Lower leg skin (tissue), 4 donors: Measurements from ENCODE around the gene ZFYVE27. TPM values are rescaled to one million over a fixed set of nuclear protein-coding genes. Genes with fewer than 3 reads are reported as not detected.

Experiments used
- DNase-seq, 2 donors: peaks; one replicate each; pipeline ENCODE4 v3.0.0-alpha.2; 2019; ENCODE audit warnings: low spot score in 2 of 2
- H3K4me3 ChIP-seq: fragments of 200-600 bp; sonication (generic); 2 replicates; pipeline ENCODE4 v1.5.1; 2017; ENCODE audit warnings: mild to moderate bottlenecking, low read depth; ENCODE audit not compliant: poor library complexity, severe bottlenecking
- POLR2A ChIP-seq, 2 donors: fragments of 450-650 bp; IDR thresholded peaks; one replicate each; pipeline ENCODE4 v1.6.1; 2016 to 2017; ENCODE audit warnings: antibody characterized with exemption in 2 of 2, mild to moderate bottlenecking in 1 of 2, moderate library complexity in 1 of 2
- WGBS, 2 donors: methylation state at CpG; one replicate each; pipeline ENCODE4 v1.1.5; 2018; 5-methylcytosine and 5-hydroxymethylcytosine counted together
- intact Hi-C: fragments of 100-400 bp; cut with DNase I; formaldehyde crosslinking; loops from one replicate; pipeline ENCODE4 v1.15.0; 2023; ENCODE audit warnings: low total_unique reads
- total RNA-seq, 4 donors: library from RNA; depleted of rRNA; stranded (reverse); fragments of >200 nt; gene quantifications; one replicate each; pipeline ENCODE4 v1.1.0, GENCODE V29; 2016
- TF ChIP-seq, protein P1 (sequence below), 3 donors: fragments of 450-650 bp; IDR thresholded peaks; one replicate each; pipeline ENCODE4 v1.5.1; 2016; ENCODE audit warnings: antibody characterized with exemption in 3 of 3, mild to moderate bottlenecking in 3 of 3, moderate library complexity in 2 of 3

Gene ZFYVE27
- total RNA-seq, 4 donors from 2014 or later: 18.7 to 35.0 (median 21.4) TPM

DNA sequence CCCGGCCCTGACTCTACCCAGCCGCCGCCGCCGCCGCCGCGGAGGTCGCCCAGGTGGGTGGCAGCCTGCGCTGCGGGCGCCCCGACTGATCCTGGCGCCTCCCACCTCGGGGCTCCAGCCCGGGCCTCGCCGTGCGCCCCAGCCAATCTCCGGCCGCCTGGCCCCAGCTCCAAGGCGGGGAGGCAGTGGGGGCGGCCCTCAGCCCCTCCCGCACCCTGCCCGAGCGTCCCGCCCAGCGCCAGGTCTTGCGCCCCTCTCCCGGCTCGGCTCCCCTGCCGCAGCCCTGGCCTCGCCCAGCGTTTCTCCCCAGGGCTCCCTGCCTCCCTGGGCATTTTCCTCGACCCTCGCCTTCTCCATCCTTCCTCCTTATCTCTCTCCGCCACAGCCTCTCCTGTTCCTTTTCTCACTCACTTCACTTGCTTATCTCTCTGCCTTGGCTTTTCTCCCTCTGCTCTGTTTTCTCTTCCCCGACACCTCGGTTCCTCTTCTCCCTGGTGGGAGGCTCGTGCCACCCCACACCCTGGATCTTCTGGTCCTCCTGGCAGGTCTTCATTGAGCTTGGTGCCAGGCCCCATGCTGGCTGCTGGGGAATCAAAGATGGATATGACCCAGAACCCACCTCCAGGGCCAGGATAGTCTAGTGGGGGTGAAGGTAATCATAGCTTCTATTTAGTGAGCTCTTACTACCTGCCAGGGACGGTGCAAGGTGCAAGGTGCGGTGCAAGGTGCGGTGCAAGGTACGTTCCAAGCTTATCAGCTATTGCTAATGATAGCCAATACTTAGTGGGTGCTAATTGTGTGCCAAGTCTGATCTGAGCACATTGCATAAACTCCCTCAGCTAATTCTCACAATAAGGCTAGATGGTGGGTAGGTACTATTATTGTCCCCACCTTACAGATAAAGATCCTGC, 35.2 kb downstream of the ZFYVE27 start, which contains the start of gene SFRP5:
TSS of gene SFRP5 (minus strand) at position 87 of the 911 bp plus-strand sequence. CDS start 166 bp downstream, outside the sequence.
- WGBS, 2 donors: 31 to 33% methylated on average over 22 to 23 of the region's 44 CpGs
- DNase-seq: no peak
- H3K4me3 ChIP-seq: no peak within 1 kb of the TSS
- TF ChIP-seq, protein P1, sequence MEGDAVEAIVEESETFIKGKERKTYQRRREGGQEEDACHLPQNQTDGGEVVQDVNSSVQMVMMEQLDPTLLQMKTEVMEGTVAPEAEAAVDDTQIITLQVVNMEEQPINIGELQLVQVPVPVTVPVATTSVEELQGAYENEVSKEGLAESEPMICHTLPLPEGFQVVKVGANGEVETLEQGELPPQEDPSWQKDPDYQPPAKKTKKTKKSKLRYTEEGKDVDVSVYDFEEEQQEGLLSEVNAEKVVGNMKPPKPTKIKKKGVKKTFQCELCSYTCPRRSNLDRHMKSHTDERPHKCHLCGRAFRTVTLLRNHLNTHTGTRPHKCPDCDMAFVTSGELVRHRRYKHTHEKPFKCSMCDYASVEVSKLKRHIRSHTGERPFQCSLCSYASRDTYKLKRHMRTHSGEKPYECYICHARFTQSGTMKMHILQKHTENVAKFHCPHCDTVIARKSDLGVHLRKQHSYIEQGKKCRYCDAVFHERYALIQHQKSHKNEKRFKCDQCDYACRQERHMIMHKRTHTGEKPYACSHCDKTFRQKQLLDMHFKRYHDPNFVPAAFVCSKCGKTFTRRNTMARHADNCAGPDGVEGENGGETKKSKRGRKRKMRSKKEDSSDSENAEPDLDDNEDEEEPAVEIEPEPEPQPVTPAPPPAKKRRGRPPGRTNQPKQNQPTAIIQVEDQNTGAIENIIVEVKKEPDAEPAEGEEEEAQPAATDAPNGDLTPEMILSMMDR (IDR thresholded peaks at IDR 0.05): no peak
- TF ChIP-seq POLR2A (IDR thresholded peaks at IDR 0.05): no peak
- intact Hi-C loops: no loop called here

GRCh38 chr10:97773096-97773495, 36.2 kb downstream of the ZFYVE27 start:
- WGBS, 2 donors: 69 to 80% methylated on average over 1 of the region's 1 CpG
- H3K4me3 ChIP-seq: no peak overlapping the region
- intact Hi-C loops: no loop called here
- TF ChIP-seq, protein P1 (IDR thresholded peaks at IDR 0.05): no peak
- TF ChIP-seq POLR2A (IDR thresholded peaks at IDR 0.05): no peak
- no peak for DNase-seq

GRCh38 chr10:97774811-97775294, 37.9 kb downstream of the ZFYVE27 start:
- intact Hi-C loops: no loop called here
- DNase-seq: no peak
- TF ChIP-seq, protein P1 (IDR thresholded peaks at IDR 0.05): no peak
- no peak for TF ChIP-seq POLR2A (IDR thresholded peaks at IDR 0.05)
- WGBS, 2 donors: 65 to 66% methylated on average over 10 of the region's 10 CpGs
- no peak overlapping the region for H3K4me3 ChIP-seq

DNA sequence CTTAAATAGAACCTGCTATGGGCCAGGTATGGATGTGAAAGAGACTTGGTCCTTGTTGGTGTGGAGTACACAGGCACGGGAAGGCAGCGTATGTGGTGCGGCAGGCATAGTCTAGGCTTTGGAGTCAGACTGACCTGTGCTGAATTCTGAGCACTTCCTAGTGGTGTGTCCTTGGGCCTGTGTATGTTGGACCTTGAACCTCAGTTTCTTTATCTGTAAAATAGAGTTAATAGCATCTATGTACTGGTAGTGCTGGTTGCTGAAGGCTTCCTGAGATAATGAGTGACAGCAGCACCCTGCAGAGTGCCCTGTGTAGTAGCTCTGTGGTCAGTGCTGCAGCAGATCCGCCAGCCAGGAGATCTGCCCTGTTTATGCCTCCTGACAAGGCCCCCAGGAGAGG, 40.2 kb downstream of the ZFYVE27 start:
- DNase-seq: no peak
- 94 to 95% methylated on average over 4 of the region's 4 CpGs for WGBS, 2 donors
- intact Hi-C loops: no loop called here
- no peak overlapping the region for H3K4me3 ChIP-seq
- TF ChIP-seq, protein P1 (IDR thresholded peaks at IDR 0.05): no peak
- TF ChIP-seq POLR2A (IDR thresholded peaks at IDR 0.05): no peak

DNA sequence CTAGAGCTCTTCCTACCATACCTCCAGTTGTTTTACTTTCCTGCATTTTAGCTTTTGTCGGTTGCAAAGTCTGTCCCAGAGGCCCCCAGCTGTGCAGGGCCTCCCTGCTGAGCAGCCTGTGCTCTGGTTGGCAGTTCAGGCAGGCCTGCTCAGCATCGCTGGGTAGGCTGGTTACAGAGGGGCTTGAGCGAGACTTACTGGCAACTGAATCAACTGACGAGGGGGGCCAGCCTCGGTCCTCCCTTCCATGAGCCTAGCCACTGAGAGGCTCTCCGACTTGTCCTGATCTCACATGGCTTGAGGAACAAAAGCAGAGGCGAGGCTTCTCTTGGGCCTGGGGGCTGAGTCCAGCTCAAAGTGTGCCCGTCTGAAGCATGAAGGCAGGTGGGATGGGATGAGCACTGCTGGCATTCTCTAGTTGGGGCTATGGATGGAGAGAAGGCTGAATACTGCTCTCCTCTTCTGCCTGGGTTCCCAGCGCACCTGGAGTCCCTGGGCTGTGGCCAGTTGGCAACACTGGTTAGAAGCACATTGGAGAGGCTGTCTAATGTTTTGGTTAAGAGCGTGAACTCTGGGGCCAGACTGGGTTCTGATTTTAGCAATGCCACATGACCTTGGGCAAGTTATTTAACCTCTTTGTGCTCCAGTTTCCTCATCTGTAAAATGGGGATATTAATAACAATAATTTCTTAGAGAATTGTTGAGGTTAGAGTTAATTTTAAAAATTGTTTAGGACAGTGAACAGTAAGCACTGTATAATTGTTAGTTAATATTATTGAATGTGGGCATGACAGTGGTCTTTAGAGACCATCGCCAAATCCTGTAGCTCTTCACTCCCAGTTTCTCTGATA, 41.7 kb downstream of the ZFYVE27 start:
- H3K4me3 ChIP-seq: no peak overlapping the region
- WGBS, 2 donors: 75 to 85% methylated on average over 11 of the region's 11 CpGs
- intact Hi-C loops: no loop called here
- no peak for TF ChIP-seq POLR2A (IDR thresholded peaks at IDR 0.05)
- TF ChIP-seq, protein P1 (IDR thresholded peaks at IDR 0.05): no peak
- no peak for DNase-seq
